IPS-NIHi7 (cell line): ENCODE measurements around the gene SLC6A4.
"Not testable (repeated sequence)": the region's sequence is repeated elsewhere in the genome, so short reads cannot be mapped to it uniquely, and the experiment has no call there.

Experiments
- DNase-seq: peaks from one replicate; pipeline ENCODE4 v3.0.0; 2012; ENCODE audit warnings: mixed read lengths; ENCODE audit errors: extremely low spot score

The SLC6A4 gene

DNA sequence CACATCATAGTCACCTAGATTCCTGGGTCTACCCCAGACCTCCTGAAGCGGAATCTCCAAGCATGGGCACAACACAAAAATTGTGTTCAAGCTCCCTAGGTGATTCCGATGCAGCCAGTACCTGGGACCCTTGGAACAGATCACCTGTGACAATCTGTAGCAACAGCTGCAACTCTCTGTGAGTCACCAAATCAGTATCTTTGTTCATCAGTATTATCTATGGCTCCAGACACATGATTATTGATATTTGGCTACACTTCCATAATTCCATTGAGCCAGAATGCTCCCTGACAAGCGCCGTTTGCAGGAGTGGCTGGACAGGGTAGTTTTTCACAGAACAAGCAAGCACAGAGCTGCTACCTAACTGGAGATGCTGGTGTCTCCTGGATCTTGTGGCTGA lies 16.2 kb downstream of the SLC6A4 start:
- DNase-seq: no peak

DNA sequence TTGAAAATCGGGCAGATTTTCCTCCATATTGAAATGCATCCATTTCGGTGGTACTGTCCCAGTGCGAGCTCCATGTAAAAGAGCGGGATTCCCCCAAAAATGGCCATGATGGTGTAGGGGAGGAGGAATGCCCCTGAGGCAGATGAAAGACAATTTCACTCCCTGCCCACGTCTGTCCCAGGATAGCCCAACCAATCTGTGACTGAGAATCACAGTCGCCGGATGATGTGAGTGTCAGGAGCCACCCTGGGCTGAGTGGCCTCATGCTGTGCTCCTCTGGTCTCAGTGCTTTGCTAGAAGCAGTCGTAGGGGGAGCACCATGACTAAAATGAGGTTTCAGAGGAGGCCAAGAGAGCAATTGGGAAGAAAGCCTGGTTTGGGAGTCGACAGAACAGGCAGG lies 16.7 kb downstream of the SLC6A4 start:
- DNase-seq: no peak

DNA sequence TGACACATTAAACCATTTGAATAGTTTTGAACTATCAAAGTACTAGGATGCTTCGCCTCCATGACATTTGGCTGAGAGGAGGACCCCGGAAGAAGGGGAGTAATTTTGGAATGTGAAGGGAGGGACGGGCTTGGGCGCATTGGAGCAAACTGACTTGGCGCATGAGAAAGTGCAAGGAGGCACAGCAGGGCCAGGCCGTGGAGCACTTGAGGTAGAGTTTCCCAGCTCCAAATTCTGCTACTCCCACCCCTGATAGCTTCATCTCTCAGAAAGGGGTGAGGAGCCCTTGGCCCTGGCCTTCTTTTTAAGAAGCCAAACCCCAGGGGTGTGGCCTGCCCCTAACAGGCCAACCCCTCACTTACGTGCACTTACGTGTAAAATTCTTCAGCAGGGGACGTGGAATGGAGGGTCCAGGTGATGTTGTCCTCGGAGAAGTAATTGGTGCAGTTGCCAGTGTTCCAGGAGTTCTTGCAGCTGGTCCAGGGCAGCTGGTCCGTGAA lies 17.7 kb downstream of the SLC6A4 start:
- no peak for DNase-seq

DNA sequence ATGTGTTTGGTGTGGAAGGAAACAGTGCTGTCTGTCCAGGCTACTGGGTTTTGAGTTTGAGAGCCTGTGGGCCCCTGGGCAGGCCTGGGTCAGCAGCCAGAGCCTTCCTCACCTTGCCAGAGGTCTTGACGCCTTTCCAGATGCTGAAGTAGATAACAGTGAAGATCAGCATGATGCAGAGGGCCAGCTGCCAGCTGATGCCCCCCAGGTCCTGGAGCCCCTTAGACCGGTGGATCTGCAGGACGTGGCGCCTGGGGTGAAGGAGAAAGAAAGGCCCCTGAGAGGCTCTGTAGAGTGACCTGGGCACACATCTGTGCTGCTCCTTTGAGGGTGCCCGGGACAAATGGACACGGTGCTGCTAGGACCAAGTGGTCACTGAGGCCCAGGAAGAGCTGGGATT lies 18.4 kb downstream of the SLC6A4 start:
- no peak for DNase-seq

DNA sequence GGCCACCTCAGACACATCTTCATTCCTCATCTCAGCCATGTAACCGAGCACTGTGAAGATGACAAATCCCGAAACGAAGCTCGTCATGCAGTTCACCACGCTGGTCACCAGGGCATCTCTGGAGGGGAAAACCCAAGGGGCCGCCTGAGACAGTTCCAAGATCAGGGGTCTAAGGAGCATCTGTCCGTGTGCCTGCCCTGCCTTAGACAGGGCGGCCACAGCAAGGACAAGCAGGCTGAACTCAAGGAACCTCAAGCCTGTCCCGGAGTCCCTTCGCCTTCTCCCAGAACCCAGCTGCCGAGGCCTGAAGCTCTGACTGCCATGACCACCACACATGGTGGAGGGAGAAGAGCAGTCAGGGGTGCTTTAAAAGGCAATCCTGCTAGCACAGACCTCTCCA lies 22.7 kb downstream of the SLC6A4 start:
- DNase-seq: no peak

DNA sequence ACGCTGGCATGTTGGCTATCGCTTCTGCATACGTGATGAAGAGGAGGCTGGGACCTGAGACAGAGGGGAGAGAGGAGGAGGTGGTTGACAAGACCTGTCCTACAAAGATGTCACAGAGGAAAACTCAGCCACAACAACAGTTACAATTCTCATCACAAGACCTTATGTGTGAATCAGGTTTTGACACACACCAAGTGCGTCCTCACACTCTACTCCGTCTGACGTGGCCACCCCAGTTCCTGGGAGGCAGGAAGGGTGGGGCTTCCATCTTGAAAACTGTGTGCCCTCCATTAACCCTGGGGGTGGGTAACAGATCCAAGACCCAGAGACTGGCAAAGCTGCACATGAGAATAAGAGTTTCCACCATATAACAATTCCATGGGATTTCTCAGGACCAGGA lies 24.1 kb downstream of the SLC6A4 start:
- no peak for DNase-seq

DNA sequence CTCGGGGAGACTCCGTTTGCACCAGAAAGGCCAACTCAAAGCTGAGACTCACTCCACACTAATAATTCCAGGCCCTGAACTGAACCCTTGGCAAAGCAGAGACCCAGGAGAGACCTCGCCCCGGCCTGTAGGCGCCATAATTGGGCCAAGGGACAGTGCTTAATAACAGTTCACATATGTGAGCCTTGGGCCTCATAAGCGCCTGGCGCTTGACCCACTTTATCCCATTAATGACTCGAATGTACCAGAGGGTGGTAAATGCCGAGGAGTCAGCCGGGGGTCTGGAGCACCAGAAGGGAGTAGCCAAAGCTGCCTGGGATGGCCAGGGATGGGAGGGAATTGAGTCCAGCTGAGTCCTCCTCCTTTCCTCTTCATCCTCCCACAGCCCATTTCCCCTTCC lies 24.6 kb downstream of the SLC6A4 start:
- no peak for DNase-seq

DNA sequence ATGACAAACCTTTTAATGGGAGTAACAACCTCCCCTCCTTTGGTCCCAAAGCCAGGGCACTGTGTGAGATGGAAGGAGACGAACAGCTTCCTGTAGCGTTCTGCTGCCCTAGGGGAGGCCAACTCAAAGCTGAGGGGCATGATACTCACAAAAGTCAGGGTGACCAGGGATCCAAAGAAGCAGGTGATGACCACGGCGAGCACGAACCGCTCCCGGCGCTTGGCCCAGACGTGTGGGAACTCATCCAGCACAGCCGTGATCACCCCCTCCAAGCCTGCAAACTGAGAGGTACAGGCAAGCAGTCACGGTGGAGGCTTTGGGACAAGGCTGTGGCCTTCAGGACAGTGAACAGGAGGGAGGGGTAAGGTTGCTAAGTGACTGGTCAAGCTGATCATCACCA lies 25.1 kb downstream of the SLC6A4 start:
- no peak for DNase-seq

DNA sequence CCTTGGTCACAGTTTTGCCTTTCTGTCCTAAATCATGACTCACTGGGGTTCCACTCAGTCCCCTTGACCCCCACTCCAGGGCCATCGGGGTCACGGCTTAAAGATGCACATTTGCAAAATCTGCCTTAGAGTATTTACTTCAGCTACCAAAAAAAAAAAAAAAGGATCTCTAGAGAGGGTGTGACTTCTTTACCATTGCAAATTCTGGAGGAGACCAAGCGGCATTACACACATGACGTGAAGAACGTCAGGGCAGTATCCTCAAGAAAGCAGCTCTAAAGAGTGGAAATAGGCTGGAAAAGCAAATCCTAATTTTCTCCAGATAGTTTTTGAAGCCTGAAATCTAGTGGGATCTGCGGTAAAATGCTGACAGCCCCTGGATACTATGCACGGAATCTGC lies 25.6 kb downstream of the SLC6A4 start:
- DNase-seq: no peak

DNA sequence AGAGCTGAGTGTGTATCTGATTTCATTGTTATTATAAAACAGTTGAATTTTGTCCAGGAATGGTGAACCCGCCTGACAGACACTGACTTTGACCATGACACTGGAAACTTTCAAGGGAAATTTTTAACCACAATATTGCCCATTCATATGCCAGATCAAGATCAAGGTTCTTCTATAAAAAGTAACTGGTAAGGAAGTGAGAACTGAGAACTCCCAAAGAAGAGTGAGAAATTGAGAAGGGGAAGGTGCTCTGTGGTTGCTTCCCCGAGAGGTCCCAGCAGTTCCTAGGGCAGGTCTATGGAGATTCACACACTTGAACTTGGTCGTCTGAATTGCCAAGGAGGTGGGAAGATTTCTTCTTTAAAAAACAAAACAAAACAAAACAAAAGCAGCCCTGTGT lies 27.3 kb downstream of the SLC6A4 start:
- no peak for DNase-seq

DNA sequence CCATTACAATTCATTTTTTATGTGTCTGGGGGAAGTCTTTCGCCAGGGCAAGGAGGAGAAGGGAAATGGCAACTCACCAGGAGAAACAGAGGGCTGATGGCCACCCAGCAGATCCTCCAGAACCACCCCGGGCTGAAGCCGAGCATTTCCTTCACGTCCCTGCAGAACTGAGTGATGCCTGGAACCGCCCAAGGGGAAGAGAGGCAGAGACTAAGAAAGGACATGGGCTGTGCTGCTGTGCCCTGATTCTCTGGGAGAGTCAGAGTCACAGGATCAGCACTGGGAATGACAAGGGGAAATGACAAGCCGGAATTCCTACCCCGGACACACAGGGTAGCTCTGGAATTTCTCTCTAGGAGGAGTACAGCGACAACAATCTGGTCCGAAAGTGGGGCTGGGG lies 27.8 kb downstream of the SLC6A4 start:
- DNase-seq: no peak

DNA sequence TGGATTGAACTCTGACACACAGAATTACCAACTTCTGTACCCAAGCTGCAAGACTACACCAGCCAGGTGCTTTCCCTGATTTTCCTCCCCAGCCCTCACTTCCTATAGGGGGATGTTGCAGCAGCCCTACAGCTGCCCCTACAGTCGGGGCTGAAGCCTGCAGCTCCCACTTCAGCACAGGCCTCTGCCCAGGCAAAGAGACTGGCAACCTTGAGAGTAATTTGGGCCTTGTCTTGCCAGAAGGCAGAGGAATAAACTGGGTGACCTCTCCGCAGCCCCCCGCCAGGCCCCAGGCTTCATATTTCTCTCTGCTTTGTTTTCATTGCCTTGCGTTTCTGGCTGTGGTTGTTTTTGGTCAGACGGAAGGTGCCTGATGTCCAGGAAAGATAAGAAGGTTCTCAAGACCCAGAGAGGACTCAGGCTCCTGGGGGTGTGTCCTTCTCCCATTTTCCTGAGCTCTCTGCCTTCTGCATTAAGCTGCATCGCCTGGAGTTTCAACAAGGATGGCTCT lies 32.0 kb downstream of the SLC6A4 start:
- peak; percentile 66 for DNase-seq

DNA sequence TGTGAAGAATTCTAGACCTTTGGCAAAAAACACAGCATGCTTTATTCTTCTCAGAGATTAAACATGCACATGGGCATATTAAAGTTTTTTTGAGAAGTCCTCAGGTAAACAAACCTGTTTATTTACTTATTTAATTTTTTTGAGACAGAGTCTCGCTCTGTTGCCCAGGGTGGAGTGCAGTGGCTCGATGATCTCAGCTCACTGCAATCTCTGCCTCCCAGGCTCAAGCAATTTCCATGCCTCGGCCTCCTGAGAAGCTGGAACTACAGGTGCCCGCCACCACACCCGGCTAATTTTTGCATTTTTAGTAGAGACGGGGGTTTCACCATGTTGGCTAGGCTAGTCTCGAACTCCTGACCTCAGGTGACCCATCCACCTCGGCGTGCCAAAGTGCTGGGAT lies 34.8 kb downstream of the SLC6A4 start:
- DNase-seq: not testable (repeated sequence)

DNA sequence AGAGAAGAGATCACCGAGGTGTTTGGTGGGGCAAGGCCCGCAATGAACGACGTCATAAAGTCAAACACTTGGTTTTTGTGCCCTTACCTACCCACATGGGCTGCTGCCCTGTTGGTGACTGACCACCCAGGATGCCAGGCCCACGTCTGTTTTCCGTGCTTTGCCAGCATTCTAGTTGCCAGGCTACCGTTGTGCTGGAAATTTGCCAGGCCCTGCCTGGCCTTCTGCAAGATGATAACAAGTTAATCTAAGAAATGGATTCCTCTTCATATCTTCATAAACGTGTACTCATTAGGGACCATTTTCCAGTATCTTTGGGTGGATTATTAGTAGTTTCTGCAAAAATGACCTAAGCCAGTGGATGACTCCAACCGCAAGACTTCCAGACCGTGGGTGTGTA lies 35.4 kb downstream of the SLC6A4 start:
- no peak for DNase-seq

DNA sequence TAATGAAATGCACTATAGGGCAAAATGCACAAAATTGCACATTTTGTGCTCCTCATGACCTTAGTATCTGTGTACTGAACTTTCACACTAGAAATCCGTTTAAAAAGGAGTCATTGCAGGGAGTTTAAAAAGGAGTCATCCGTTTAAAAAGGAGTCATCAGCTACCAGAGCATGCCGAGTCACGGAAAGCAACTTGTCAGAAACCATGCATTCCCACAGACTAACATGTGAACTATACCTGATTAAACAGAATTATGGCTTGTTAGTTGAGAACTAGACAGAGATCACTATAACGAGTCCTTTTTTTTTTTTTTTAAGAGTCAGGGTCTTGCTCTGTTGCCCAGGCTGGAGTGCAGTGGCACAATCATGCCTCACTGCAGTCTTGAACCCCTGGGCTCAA lies 35.9 kb downstream of the SLC6A4 start:
- DNase-seq: no peak

DNA sequence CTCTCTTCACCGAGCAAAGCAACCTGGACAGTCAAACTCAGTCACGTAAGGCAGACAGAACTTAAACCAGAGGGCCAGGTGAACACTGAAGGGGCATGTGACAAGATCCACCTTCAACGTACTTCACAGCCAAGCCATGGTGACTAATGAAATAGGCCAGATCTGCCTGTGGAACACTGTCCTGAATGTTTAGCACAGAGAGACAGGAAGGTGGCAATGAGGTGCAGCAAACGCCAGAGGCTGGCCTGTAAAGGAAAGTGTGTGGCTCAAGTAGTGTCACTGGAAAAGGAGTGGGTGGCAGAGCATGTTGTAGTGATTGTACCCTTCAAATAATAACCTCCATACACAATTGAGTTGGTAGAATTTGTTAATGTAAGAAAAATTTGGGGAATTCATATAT lies 38.1 kb downstream of the SLC6A4 start:
- no peak for DNase-seq

DNA sequence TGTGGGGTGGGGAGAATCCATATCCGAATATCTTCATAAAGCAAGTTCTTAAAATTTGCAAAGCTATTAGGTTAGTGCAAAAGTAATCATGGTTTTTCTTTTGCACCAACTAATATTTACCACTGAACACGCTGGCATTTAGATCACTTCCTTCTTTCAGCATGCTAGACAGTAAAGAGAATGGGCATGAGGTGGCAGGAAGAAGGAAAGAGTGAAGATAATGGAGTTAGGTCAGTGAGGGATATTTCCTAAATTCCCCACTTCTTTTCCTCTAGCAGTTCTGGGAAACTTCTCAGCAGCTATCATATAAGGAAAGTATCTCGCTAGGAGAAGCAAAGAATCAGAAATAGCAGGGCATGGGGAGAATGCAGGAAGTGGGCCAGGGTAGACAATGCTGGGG lies 39.0 kb downstream of the SLC6A4 start:
- no peak for DNase-seq

DNA sequence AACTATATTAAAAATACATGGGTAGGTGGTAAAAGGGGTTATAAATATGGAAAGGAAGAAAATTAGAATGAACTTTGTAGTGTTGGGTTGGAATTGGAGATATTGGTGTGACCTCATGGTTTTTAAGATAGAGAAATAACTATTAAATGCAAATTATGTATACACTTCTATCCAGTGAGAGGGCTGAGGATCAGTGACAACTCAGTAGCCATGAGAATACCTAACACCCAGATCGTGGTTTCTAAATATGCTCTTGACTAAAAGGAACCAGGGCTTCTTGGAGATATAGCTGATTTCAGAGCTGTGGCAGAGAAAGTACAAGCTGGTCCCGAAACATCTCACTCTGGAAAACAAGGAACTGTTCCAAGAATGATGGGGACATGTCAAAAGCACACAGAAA lies 44.4 kb downstream of the SLC6A4 start:
- no peak for DNase-seq

DNA sequence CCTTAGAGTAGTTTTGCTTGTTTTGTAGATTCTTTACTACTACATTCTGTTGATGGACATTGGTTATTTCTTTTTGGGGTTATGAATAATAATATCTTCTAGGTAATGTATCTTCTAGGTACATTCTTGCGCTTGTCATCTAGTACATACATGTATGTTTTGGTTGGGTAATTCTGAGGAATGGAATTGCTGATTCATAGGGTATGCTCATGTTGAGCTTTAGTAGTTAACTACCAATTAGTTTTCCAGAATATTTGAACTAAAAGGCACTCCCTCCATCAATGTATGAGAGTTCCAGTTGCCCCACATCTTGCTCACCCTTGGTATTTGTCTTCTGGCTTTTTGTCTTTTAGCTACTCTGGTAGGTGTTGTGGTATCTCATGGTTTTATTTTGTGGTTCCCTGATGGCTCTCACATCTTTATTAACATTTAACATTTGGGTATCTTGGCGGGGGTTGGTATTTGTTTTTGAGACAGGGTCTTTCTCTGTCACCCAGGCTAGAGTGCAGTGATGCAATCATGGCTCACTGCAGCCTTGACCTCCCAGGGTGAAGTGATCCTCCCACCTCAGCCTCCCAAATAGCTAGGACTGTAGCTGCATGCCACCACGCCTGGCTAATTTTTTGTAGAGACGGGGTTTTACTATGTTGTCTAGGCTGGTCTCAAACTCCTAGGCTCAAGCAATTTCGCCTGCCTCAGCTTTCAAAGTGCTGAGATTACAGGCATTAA lies 47.1 kb downstream of the SLC6A4 start:
- DNase-seq: no peak

DNA sequence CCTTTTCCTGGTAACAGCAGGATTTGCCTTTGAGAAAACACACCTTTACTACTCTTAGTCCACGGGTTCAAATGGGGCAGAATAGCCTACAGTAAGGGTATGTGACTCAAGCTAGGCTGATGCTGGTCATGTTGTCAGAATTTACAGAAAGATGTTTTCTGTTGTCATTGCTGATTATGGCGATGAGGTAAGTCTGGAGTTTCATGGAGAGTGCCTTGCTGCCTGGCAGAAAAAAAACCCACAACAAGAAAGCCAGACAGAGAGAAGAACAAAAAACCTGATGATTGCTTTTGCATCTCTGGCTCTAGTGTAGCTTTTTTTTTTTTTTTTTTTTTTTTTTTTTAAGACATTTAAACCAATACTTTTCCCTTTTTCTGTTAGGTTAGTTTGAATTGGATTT lies 47.9 kb downstream of the SLC6A4 start:
- DNase-seq: no peak

DNA sequence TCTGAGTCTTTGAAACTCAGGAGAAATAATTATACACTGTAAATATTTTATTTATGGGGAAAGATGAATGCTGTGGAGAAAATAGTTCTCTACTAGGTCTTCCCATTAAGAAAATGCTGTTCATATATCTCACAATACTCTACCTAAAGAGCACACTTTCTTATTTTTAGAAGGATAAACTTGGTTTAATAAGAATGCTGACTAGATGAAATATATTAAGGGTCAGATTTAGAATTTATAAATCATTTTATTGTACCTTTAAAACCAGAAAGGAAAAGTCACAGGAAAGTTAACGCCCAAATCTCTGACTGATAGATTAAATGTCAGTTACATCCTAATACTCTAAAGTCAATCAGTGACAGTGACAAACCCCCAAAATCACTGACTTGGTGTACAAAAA lies 48.7 kb downstream of the SLC6A4 start:
- DNase-seq: no peak

DNA sequence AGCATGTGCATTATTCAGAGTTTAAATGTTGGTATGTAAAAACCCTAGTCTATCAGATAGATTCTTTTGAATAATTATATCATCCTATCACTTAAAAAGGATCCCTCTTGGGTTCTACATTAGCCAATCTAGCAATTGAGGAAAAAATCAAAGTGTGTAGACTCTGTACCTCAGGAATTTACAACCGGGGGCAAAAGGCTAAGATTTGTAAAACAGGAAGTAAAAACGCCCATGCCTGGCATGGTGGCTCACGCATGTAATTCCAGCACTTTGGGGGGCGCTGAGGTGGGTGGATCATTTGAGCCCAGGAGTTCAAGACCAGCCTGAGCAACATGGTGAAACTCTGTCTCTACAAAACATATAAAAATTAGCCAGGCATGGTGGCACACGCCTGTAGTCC lies 58.6 kb downstream of the SLC6A4 start:
- DNase-seq: no peak

DNA sequence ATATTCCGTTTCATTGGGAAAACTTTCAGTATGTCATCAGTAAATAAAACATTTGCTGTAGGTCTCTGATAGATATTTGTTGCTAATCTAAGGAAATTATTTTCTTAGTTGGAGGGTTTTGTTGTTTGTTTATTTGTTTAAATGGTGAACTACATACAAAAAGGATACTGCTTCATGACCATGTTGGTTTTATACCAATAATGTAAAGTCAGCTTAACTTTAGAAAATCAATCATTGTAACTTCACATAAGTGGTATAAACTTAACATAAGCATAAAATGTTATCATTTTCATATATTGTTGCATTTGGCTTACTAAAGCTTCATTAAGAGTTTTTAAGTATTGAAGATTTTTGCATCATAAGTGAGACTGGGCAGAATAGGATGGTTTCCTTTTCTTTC lies 60.9 kb downstream of the SLC6A4 start:
- no peak for DNase-seq

DNA sequence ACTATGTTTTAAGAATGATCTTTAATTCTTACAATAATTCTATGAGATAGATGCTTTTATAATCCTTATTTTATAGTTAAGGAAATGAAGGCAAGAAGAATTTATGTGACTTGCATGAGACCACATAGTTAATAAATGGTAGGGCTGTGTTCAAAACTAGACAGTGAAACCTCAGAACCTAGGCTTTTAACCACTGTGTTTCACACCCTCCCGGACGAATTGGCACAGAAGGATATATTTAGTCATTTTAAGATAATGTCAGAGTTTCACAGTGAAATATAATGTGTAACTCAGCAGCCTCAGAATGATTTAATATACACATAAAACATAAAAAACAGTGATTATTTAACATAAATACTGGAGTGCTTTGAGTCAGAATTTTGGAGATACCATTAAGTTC lies 61.8 kb downstream of the SLC6A4 start:
- DNase-seq: no peak
